ENCODE results near the gene NOP14. TPM values are rescaled to one million over a fixed set of nuclear protein-coding genes. Genes with fewer than 3 reads are reported as not detected.
A peak's percentile ranks its signal among the peaks of the same experiment; 100 is the strongest.

Gene NOP14
- polyA plus RNA-seq, 1 experiment = 11.5 TPM

- Histone ChIP-seq H3K27ac (ENCODE audit: low read depth, low read length) (no peak overlapping the region), H3K4me3 (ENCODE audit: low read depth, low read length) (no peak overlapping the region), H3K9me3 (ENCODE audit: control insufficient read depth, insufficient read depth, low read length) (no peaks in the 10 kb centered on the region), H3K27me3 (ENCODE audit: control insufficient read depth, insufficient read depth, low read length) (no peaks in the 10 kb centered on the region)
- ChIA-PET CTCF (interaction anchor here (0.5 to 0.6 kb wide), 2 partner anchors 130 to 335 kb away, joined by 3 to 4 read pairs; no protein-coding TSS in a partner anchor), POLR2A (no interaction called here)
- no peak for TF ChIP-seq CTCF (IDR thresholded peaks at IDR 0.05; ENCODE audit: low read depth, low read length)
- no peak for DNase-seq (ENCODE audit: low read depth, low spot score)
Observed at GRCh38 chr4:2893772-2894171, 69.4 kb downstream of the NOP14 start.

GRCh38 chr4:2891294-2891693 is 71.9 kb downstream of the NOP14 start:
- no peaks in the 10 kb centered on the region for H3K9me3 ChIP-seq (ENCODE audit: control insufficient read depth, insufficient read depth, low read length)
- no peaks in the 10 kb centered on the region for H3K27me3 ChIP-seq (ENCODE audit: control insufficient read depth, insufficient read depth, low read length)
- no peak for DNase-seq (ENCODE audit: low read depth, low spot score)
- H3K4me3 ChIP-seq (ENCODE audit: low read depth, low read length) = no peak overlapping the region
- ChIA-PET POLR2A (no interaction called here), CTCF (interaction anchor here (2.2 kb wide), 1 partner anchor 127 kb away, joined by 10 read pairs; no protein-coding TSS in a partner anchor)
- H3K27ac ChIP-seq (ENCODE audit: low read depth, low read length) = peak overlapping the region; percentile 31
- no peak for TF ChIP-seq CTCF (IDR thresholded peaks at IDR 0.05; ENCODE audit: low read depth, low read length)

DNA sequence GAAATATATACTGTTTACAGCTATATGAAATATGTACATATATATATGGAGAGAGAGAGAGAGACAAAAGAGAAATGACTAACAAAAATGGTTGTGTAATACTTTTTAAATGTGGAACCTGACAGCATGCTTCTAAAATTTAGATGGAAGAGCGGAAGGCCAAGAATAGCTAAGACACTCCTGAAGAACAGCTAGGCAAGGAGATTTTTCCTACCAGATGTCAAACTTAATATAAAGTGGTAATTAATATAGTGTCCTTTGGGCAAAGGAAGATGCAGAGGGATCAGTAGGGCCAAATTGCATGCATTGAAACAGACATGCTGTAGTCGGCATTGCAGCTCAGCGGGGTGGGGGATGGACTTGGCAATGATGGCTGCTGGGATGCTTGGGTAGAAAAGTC is 74.3 kb downstream of the NOP14 start:
- no peak overlapping the region for H3K27ac ChIP-seq (ENCODE audit: low read depth, low read length)
- no peak overlapping the region for H3K4me3 ChIP-seq (ENCODE audit: low read depth, low read length)
- ChIA-PET CTCF (interaction anchor here (0.6 to 1.0 kb wide), 2 partner anchors 14 to 125 kb away, joined by 3 read pairs; no protein-coding TSS in a partner anchor), POLR2A (no interaction called here)
- no peak for DNase-seq (ENCODE audit: low read depth, low spot score)
- no peak for TF ChIP-seq CTCF (IDR thresholded peaks at IDR 0.05; ENCODE audit: low read depth, low read length)
- H3K9me3 ChIP-seq (ENCODE audit: control insufficient read depth, insufficient read depth, low read length) = no peaks in the 10 kb centered on the region
- no peaks in the 10 kb centered on the region for H3K27me3 ChIP-seq (ENCODE audit: control insufficient read depth, insufficient read depth, low read length)

Other genes starting within 250 kb of the NOP14 start
- 28.8 and 34.3 TPM in 2 replicates for gene TNIP2, start 207.1 kb downstream of the NOP14 start, polyA plus RNA-seq (2011; rRNA removed)
- 14.8 and 17.2 TPM in 2 replicates for gene SH3BP2, start 170.3 kb downstream of the NOP14 start, polyA plus RNA-seq (2011; rRNA removed)
- 149 and 170 TPM in 2 replicates for gene ADD1, start 119.6 kb downstream of the NOP14 start, polyA plus RNA-seq (2011; rRNA removed)
- 3.7 TPM in 2 replicates for gene GRK4, start 165 bp upstream of the NOP14 start, polyA plus RNA-seq (2011; rRNA removed)
- gene HTT-AS, start 111.1 kb upstream of the NOP14 start, polyA plus RNA-seq (2011; rRNA removed) = not detected in 2 replicates
- 14.5 and 17.2 TPM in 2 replicates for gene HTT, start 111.3 kb upstream of the NOP14 start, polyA plus RNA-seq (2011; rRNA removed)